ENCODE measurements around the gene RETN.

The RETN gene

DNA sequence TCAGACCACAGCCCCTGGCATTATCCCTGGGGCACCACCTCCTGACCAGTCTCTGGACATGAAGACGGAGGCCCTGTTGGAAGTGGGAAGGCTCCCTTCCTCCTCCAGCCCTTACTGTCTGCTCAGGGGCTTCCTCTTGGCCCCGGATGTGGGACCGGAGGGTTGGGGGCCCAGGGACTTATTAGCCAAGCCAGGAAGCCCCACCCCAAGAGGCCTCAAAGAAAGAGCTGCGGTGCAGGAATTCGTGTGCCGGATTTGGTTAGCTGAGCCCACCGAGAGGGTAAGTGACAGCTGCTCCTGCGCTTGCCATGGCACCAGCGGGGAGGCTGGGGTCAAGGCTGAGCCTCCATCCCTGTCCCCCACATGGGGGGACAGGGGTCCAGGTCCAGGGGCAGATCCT is at the start of gene RETN:
TSS of gene RETN (plus strand) at position 208 of the 400 bp plus-strand sequence. CDS start 278 bp downstream, outside the sequence.
- DNase-seq: no peak

- no peak for DNase-seq
These were observed 49.0 kb upstream of the RETN start for GRCh38 chr19:7619671-7620441.

- DNase-seq: no peak
These were observed 48.1 kb upstream of the RETN start for GRCh38 chr19:7620442-7621412.

DNA sequence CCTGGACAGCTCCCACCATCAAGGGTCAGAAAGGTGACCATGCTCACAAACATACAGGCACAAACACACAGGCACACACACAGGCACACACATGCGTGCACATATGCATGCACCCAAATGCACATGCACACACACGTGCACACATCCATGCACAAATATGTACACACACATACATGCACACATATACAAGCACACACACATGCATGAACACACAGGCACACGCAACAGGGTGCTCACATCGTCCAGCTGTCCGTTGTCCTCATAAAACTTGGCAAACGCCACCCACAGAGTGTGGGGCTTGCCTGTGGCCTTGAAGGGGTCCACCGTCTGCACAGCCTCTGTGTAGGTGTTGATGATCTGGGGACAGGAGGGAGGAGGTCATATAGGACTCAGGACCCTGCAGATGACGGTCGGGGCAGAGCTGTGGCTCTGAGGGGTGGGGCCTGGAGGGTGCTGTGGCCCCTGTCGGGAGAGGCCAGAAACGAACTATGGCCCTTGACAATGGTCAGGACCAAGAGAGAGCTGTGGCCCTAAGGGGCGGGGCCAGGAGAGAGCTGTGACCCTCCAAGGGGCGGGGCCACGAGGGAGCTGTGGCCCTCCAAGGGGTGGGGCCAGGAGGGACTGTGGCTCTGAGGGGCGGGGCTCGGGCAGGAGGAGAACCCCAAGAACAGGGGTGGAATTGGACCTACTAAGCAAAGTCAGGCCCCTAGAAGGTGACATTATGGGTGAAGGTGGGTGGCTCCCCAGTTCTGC is 45.7 kb upstream of the RETN start:
- DNase-seq: no peak

GRCh38 chr19:7623725-7624603 is 44.9 kb upstream of the RETN start:
- DNase-seq: no peak

DNA sequence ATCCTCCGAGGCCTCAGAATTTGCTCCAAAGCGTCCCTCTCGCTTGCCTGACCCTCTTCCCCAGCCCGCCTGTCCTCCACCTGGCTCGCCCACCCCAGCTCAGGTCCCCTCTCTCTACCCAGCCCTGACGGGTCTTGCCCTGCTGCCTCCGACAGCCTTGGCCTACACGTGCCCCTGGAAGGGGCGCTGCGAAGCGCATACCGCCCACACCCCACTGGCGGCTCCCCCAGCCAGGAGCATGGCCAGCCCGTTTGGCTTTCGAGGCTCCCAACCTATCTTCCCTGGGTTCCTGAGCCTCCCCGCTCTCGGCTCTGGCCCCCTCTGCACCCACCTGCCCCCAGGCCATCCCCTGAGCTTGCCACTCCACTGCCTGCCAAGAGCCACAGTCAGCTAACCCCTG is 44.0 kb upstream of the RETN start:
- DNase-seq: no peak

GRCh38 chr19:7625763-7626372 is 43.0 kb upstream of the RETN start:
- DNase-seq: no peak

DNA sequence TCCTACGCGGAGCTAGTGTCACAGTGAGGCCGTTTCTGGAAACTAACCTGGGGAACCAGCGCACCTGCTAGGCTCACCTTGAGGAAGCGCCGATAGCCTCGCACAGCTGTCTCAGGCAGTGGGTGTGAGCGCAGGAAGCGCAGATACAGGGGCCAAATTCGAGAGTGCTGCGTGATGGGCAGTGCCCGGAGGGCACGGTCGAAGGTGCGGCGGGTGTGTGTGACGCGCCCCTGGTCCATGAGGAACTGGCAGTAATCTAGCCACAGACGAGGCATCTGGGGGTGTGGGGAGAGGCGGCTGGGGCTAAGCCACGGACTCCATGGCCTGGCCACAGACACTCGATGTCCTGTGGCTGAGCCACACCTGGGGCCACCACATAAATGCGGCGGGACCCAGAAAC is 41.7 kb upstream of the RETN start:
- DNase-seq: no peak

DNA sequence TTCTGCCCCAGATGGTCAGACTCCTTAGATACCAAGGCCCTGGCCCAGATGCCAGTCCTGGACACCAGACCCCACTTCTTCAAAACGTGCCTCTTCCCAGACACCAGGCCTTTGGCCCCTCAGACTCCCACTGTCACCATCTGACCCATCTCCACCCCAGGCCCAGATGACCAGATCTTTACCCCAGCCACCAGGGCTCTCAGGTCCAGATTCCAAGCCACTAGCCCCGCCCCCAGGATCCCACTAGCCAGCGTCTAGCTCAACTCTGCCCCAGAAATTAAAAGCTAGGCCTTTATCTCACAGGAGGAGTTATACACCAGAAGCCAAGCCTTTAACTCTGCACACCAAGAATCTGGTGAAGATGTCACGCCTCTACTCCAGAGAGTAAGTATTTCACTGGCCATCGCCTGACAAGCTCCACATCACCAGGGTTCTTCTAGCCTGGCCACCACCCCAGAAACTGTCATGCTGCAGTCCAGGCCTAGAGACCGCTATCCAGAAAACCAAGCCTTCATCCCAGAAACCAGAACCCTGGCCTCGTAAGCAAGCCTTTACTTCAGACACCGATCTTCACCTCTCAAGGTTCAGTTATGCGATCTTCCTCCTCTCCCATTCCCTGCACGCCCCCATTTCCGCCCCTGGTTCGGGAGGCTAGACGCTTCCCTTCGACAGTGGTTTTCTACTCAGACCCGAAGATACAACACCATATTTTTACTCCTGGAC is 40.1 kb upstream of the RETN start:
- DNase-seq: no peak

GRCh38 chr19:7629347-7630054 is 39.3 kb upstream of the RETN start, which contains the start of the genes PET100 and XAB2:
Gene PET100 (plus strand): TSS chr19:7629793. CDS start chr19:7629834, 41 bp downstream.
Gene XAB2 (minus strand): TSS chr19:7629545. CDS start chr19:7629527, 18 bp downstream.
- DNase-seq: peak; percentile 98 to 99

DNA sequence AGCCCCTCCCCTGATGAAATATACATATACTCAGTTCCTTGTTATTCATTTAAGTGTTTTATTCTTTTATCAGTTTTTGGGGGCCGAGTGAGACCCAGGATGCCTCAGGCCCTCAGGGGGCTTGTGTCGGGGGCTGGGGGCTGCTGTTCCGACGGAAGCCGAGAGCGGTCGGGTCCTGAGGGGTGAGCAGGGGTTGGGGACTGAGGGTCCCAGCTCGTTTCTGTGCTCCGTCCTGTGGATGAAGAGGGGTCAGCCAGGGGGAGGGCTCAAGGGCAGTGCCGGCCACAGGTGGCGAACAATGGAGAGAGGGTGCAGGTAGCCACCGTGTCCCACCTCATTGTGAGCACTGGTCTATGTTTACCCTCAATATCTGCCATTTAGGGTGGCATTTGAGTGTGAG is 37.3 kb upstream of the RETN start:
- DNase-seq: no peak

GRCh38 chr19:7632340-7633203 is 36.3 kb upstream of the RETN start:
- no peak for DNase-seq

DNA sequence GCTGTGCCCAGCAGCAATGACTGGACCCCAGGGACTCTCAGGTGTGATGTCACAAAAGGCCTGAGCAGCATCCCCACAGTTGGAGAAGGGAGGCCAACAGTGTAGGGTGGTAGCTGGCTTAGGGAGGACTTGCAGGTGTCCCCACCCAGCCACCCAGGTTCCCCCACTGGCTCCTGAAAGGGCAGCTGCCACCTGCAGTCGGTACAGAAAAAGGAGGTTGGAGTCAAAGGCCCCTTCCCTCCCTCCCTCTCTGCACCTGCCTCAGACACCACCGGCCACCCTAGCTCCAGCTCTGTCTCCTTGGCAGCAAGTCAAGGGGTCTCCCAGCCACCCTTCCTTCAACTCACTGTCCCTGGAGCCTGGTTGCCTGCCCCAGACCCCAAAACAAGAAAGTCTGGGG is 35.2 kb upstream of the RETN start, which contains the start of gene PCP2:
TSS of gene PCP2 (minus strand) at position 22 of the 400 bp plus-strand sequence. CDS start 262 bp downstream, outside the sequence.
- DNase-seq: no peak

DNA sequence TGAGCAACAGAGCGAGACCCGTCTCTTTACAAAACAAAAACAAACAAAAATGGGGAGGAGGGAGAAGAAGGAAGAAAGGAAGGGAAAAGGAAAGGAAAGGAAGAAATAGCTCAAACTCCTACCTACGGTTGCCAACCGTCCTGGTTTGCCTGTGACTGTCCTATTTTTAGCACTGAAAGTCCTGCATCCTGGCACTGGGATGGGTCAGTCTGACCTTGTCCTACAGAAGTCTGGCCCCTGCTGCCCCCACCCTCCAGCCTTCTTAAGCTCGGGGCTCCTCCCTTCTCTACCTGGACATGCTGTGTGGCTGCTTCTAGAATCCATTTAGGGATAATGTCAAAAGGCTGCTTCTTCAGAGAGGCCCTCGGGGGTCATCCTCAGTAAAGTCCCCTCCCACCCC is 33.2 kb upstream of the RETN start:
- no peak for DNase-seq

- DNase-seq: no peak
These were observed 32.5 kb upstream of the RETN start for GRCh38 chr19:7636317-7636690.

DNA sequence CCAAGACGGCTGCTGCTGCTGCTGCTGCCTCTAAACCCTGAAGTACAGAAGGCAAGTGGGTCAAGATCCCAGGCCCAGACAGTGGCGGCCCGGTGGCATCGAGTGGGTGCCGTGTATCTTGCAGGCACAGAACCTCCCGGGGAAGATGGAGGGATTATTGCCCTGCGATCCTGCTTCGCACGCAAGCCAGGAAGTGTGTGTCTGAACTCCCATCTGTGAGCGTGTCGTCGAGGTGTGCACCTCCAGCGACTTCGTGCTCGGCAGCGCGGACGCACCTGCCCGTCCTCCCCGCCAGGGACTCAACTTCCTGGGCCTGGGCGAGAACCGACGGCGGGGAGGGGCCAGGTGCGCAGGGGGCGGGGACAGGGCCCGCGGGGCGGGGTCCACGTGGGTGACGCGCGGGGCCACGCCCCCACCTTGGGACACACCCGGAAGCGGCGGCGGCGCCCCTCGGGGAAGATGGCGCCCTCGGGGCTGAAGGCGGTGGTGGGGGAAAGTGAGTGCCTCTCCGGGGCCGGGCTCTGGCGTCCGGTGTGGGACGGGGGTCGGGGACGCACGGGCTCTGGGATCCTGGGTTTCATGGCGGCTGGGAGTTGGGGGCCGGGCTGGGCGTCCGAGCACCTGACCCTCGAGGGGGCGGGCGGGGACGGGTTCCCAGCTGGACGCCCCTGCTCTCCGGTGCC is 32.0 kb upstream of the RETN start, which contains the start of gene STXBP2:
TSS of gene STXBP2 (plus strand) at position 420 of the 683 bp plus-strand sequence. CDS start at position 460, 40 bp downstream.
- no peak for DNase-seq

GRCh38 chr19:7637374-7638256 is 31.2 kb upstream of the RETN start:
- no peak for DNase-seq

All from cerebellar nuclear complex (tissue), 1 donor.